HG02588 (cell line): Measurements from ENCODE around the gene SPPL2B.

ENCODE experiments used
- ATAC-seq: cut with Tn5 transposase; IDR thresholded peaks from one replicate; pipeline ENCODE4 v1.9.1; 2021; ENCODE audit warnings: mild to moderate bottlenecking, moderate library complexity; ENCODE audit not compliant: unreplicated experiment

The SPPL2B gene

DNA sequence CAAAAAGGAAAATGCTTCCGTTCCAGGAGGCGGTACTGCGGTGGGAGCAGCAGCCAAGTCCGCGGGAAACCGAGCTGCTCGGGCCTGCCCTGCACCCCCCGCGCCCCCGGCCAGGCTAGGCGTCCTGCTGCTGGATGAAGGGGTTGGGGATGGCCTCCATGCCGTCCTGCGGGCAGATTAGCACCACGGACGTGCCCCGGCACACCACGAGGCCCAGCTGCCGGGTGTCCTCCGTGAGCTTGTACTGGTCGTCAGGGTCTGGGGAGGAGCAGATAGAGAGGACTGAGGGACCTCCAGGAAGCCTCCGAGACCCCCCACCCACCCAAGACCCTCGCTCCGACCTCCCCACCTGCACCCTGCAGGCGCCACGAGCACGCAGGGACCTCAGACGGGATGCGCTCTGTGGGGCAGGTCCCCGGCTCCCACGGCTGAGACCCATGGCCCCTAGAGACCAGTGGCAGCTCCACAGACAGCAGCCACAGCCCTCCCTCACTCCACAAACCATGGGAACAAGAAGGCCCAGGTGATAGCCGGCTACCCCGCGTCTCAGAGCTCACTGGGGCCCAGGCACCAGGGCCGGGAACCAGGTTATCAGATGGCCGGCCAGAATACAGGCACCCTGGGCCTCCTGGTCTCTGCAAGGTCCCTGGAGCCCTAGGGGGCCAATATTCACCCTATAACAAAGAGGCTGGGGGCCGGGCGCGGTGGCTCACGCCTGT is 6.8 kb upstream of the SPPL2B start:
- ATAC-seq = no peak

GRCh38 chr19:2323707-2324106 is 4.8 kb upstream of the SPPL2B start:
- no peak for ATAC-seq

DNA sequence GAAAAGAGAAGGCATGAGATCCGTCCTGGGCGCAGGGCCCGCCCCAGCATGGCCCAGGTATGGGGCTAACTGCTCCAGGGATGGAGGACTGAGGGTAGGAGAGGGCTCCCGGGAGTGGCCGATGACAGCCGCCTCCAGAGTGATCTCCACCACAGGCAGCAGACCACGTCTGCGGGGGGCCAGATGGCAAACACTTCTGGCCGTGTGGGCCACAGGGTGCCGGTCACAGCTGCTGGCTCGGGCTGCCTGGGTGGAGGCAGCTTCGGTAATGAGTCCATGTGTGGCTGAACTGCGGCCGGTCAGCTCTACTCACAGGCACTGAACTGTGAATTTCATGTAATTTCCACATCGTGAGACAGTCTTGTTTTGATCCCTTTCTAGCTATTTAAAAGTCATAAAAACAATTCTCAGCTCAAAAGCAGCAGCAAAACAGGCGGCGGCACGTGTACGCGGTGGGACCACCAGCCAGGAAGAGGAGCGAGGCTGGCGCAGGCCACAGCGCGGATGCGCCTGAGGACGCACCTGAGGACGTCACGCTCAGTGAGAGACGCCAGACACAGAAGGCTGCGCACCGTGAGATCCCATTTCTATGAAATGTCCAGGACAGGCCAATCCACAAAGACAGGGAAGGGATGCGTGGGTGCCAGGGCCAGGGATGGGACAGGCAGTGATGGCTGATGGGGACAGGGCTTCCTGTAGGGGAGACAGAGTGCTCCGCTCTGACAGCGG is 4.1 kb upstream of the SPPL2B start:
- ATAC-seq = no peak

- no peak for ATAC-seq
These were observed 3.0 kb upstream of the SPPL2B start for GRCh38 chr19:2325281-2326046.

DNA sequence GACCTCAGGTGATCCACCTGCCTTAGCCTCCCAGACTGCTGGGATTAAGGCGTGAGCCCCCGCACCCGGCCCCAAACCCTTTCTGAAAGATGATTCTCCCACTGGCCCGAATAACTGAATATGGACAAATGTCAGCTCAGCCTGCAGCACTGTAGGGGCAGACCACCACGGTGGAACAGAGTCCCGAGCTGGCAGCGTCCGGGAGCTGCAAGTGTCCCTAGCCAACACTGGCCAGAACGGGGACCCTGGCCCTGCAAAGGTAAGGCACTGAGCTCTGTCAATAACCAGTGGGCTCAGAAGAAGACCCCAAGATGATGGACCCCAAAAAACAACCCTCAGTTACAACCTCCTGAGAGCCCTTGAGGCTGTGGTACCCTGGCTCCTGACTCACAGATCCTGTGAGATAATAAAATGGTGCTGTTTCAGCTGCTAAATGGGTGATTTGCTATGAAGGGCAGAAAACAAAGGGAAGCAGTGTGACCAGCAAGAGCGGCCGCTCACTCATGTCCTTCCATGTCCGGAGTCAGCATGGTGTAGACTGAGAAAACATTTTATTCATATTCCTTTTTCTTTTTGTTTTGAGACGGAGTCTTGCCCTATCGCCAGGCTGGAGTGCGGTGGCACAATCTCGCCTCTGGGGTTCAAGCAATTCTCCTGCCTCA is 1.7 kb upstream of the SPPL2B start:
- no peak for ATAC-seq

- ATAC-seq = peak; percentile 3
These were observed 597 bp upstream of the SPPL2B start for GRCh38 chr19:2327773-2328400.

DNA sequence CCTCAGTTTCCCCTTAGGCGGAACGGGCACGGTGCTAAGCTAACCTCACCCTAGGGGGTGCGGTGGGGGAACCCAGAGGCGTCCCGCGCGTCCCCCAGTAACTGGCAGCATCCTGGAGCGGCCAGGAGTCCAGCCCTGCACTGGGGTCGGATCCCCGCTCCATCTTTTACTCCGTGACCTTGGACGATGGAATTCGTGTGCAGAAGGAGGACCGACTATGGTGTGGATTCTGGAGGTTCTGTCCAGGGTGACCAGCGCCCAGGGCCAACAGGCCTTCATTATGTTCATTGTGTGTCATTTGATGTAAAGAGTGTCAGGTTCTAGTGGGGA is 630 bp downstream of the SPPL2B start:
- no peak for ATAC-seq

GRCh38 chr19:2329501-2329916 is 1.0 kb downstream of the SPPL2B start:
- no peak for ATAC-seq

DNA sequence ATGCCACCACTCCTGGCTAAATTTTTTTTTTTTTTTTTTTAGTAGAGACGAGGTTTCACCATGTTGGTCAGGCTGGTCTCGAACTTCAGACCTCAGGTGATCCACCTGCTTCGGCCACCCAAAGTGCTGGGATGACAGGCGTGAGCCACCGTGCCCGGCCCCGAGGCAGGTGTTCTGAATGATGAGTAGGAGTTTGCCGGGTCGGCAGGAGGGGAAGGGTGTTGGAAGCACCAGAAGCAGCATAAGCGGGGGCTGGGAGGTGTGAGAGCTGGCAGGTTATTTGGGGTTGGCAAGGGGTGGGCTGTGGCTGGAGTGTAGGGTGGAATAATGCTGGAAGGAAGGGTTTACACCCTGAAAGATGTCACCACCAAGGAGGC is 1.8 kb downstream of the SPPL2B start:
- ATAC-seq = no peak

DNA sequence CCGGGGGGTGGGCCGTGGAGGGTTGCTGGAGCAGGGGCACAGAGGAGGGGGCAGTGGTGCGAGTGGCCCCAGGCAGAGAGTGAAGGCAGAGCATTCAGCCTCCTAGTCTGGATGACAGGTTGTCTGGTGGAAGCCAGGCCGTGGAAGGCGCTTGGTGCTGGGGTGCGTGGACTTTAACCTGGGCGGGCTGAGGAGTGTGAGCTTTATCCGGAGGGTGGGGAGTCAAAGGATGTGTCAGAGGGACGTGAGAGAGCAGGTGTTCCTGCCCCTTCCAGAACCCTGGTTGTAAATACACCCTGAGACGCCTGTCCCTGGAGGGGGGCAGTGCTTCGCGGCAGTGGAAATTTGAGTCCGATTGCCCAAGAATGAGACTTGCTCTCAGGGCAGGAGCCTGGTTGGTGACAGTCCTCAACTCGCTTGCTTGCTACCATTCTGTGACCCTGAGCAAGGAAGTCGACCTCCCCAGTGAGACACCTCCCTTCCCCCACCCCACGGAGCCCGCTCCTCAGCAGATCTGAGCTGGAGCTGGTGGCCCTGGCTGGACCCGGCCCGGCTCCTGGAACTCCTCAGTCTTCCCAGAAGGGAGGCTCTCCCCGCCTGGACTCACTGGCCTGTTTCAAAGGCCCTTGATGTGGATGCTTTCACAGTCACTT is 2.3 kb downstream of the SPPL2B start:
- ATAC-seq = no peak

DNA sequence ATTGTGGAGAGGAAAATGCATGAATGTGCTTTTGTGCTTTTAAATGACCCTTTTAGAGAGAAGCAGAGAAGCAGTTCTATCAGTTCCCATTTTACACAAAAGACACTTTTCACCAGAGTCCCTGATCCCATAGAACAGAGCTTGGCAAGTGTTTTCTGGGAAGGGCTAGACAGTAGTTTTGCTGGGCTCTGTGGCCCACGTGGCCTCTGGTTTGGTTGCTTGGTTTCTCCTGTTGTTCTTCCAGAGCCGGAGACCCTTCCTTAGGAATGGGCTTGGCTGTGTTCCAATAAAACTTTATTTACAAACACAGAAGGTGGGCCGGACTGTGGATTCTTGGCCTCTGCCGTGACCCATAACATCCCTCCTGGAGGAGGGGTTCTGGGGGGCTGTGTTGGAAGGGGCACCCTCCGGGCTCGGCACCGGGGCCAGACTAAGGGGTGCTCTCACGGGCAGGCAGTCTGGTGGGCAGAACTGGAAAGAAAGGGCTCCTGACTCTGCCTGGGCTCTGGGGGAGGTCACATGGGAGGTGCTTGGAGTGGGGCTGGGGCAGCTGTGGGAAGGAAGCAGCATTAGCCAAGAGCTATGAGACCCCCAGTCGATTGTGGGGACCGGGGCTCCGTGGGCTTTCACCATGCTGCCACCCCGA is 3.2 kb downstream of the SPPL2B start:
- ATAC-seq = no peak

- no peak for ATAC-seq
These were observed 4.0 kb downstream of the SPPL2B start for GRCh38 chr19:2332341-2333026.

GRCh38 chr19:2333027-2333806 is 4.7 kb downstream of the SPPL2B start:
- no peak for ATAC-seq

DNA sequence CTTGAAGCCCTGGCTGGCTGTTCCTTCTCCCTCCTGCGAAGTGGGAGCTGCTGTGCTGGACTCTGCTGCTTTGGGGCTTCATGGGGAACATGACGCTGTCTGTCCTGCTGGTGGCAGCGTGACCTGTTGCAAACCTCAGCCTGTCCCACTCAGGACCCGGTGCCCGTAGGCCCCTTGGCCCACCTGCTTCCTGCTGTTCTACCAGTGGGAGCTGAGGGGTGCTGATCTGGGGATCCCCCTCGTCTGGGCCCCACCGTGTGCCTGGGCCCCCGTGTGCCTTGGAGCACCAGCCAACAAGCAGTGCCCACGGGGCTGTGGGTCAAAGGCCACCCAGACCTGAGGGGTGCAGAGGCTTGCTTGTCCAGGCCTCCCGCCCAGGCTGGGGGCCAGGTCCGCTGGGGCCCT is 5.3 kb downstream of the SPPL2B start:
- no peak for ATAC-seq

- no peak for ATAC-seq
These were observed 5.9 kb downstream of the SPPL2B start for GRCh38 chr19:2334426-2334825.

DNA sequence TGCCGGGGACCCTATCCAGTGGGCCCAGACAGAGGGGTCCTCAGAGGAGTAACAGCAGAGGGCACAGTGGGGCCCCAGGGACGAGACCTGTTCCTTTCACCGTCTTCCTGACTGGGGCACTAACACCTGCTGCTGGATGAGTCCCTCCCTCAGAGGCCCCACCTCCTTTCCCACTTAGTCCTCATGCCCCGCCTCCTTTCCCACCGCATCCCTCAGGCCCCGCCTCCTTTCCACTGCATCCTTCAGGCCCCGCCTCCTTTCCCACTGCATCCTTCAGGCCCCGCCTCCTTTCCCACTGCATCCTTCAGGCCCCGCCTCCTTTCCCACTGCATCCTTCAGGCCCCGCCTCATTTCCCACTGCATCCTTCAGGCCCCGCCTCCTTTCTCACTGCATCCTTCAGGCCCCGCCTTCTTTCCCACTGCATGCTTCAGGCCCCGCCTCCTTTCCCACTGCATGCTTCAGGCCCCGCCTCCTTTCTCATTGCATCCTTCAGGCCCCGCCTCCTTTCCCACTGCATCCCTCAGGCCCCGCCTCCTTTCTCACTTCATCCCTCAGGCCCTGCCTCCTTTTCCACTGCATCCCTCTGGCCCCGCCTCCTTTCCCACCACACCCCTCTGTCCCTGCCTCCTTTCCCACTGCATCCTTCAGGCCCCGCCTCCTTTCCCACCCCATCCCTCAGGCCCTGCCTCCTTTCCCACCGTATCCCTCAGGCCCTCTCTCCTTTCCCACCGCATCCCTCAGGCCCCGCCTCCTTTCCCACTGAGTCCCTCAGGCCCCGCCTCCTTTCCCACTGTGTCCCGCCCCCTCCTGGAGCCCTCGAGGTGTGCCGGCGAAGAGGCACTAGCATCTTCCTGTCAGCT is 6.7 kb downstream of the SPPL2B start:
- no peak for ATAC-seq

DNA sequence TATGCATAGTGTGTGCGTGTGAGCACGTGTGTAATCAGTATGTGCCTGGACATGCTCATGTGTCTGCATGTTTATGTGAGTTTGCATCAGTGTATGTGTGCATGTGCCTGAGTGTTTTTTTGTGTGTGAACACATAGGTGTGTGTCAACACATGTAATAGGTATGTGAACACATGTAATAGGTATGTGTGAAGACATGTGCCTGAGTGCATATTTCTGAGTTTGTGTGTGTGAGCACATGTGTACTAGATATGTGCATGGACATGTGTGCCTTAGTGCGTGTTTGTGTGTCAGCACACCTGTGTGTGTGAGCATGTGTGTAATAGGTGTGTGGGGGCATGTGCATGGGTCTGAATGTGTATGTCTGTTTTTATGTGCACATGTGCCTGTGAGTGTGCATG is 7.4 kb downstream of the SPPL2B start:
- no peak for ATAC-seq
